GM21723 (cell line): ENCODE results near the gene SYT11.
"Not testable (repeated sequence)": the region's sequence is repeated elsewhere in the genome, so short reads cannot be mapped to it uniquely, and the experiment has no call there.

Source experiments
- ATAC-seq: cut with Tn5 transposase; IDR thresholded peaks from one replicate; pipeline ENCODE4 v1.9.1; 2021; ENCODE audit warnings: mild to moderate bottlenecking, moderate library complexity; ENCODE audit not compliant: unreplicated experiment

SYT11 gene

GRCh38 chr1:155896476-155896875, 37.1 kb downstream of the SYT11 start:
- not testable (repeated sequence) for ATAC-seq

GRCh38 chr1:155897746-155898145, 38.4 kb downstream of the SYT11 start:
- ATAC-seq, result no peak

GRCh38 chr1:155898888-155899287, 39.5 kb downstream of the SYT11 start:
- ATAC-seq, result no peak

GRCh38 chr1:155899683-155900082, 40.3 kb downstream of the SYT11 start:
- no peak for ATAC-seq

GRCh38 chr1:155900161-155900560, 40.8 kb downstream of the SYT11 start:
- no peak for ATAC-seq

GRCh38 chr1:155904261-155904660, 44.9 kb downstream of the SYT11 start:
- no peak for ATAC-seq

GRCh38 chr1:155909894-155910293, 50.5 kb downstream of the SYT11 start:
- no peak for ATAC-seq

GRCh38 chr1:155910621-155911121, 51.3 kb downstream of the SYT11 start:
- no peak for ATAC-seq

GRCh38 chr1:155911156-155912055, 52.0 kb downstream of the SYT11 start, which contains the start of gene RIT1:
Gene RIT1, minus strand, starts transcription at chr1:155911349. Its CDS starts 588 bp downstream, at chr1:155910761.
- ATAC-seq, result peak; percentile 76

- ATAC-seq, result no peak
These were observed 52.7 kb downstream of the SYT11 start for GRCh38 chr1:155912056-155912536.

GRCh38 chr1:155913969-155914757, 54.8 kb downstream of the SYT11 start:
- no peak for ATAC-seq

- ATAC-seq, result no peak
These were observed 59.3 kb downstream of the SYT11 start for GRCh38 chr1:155918660-155919059.

- ATAC-seq, result no peak
These were observed 60.4 kb downstream of the SYT11 start for GRCh38 chr1:155919801-155920200.

- no peak for ATAC-seq
These were observed 61.4 kb downstream of the SYT11 start for GRCh38 chr1:155920717-155921116.

GRCh38 chr1:155925506-155925905, 66.1 kb downstream of the SYT11 start:
- no peak for ATAC-seq

GRCh38 chr1:155929057-155929456, 69.7 kb downstream of the SYT11 start:
- ATAC-seq, result no peak

GRCh38 chr1:155930725-155931124, 71.4 kb downstream of the SYT11 start:
- ATAC-seq, result not testable (repeated sequence)

GRCh38 chr1:155931332-155932038, 72.1 kb downstream of the SYT11 start:
- ATAC-seq, result no peak

GRCh38 chr1:155932081-155932480, 72.7 kb downstream of the SYT11 start:
- no peak for ATAC-seq

- ATAC-seq, result no peak
These were observed 73.1 kb downstream of the SYT11 start for GRCh38 chr1:155932487-155932886.

- ATAC-seq, result no peak
These were observed 74.3 kb downstream of the SYT11 start for GRCh38 chr1:155933591-155934096.
